Neural progenitor cell (in vitro differentiated cells): ENCODE measurements around the gene DVL1.

Experiments
- EZH2 ChIP-seq: fragments of 200-600 bp; sonication (generic); IDR thresholded peaks from 2 replicates; pipeline ENCODE4 v1.6.1; 2017; ENCODE audit warnings: antibody characterized with exemption, mild to moderate bottlenecking, moderate library complexity
- EZH2phosphoT487 ChIP-seq: fragments of 200-600 bp; sonication (generic); IDR thresholded peaks from 2 replicates; pipeline ENCODE4 v1.6.1; 2017; ENCODE audit warnings: antibody characterized with exemption
- TF ChIP-seq, protein P1 (sequence below): fragments of 200-600 bp; sonication (generic); IDR thresholded peaks from 2 replicates; pipeline ENCODE4 v1.5.1; 2017; ENCODE audit warnings: antibody characterized with exemption, mild to moderate bottlenecking

DNA sequence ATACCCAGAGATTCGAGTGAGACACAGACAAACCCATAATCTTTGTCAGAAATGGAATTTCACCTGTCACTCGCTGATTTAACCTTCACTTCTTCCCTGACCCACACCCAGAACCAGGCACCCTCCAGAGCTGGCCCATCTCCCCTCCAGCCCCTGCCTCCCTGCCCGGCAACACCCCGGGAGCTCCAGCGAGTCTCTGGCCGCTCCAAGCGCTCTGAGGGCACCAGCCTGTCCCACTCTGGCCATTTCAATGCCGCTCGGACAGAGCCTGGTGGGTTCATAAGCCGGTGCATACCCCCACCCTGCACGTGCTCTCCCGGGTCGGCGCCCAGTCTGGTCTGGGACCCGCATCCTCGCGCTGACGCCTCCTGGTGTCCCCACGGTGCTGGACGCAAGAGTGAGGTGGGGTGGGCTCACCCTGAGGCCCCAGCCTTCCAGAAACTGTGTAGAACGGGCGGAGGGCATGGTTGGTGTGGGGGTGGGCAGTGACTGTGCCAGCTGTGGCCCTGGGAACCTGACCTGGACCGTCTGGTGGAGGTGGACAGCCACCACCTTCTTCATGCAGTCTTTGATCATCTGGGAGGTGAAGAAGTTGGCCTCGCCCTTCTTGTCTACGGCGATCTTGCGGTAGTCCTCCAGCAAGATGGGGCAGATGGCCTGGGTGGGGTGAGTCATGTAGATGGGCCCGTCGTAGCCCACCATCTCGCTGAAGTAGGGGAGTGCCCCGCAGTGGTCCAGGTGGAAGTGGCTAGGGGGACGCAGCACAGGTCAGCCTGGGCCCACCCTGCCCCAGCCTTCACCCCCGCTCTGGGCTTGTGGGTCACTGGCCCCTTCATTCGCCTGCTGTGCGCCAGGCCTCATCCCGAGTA lies 30.2 kb downstream of the DVL1 start:
- TF ChIP-seq, protein P1, sequence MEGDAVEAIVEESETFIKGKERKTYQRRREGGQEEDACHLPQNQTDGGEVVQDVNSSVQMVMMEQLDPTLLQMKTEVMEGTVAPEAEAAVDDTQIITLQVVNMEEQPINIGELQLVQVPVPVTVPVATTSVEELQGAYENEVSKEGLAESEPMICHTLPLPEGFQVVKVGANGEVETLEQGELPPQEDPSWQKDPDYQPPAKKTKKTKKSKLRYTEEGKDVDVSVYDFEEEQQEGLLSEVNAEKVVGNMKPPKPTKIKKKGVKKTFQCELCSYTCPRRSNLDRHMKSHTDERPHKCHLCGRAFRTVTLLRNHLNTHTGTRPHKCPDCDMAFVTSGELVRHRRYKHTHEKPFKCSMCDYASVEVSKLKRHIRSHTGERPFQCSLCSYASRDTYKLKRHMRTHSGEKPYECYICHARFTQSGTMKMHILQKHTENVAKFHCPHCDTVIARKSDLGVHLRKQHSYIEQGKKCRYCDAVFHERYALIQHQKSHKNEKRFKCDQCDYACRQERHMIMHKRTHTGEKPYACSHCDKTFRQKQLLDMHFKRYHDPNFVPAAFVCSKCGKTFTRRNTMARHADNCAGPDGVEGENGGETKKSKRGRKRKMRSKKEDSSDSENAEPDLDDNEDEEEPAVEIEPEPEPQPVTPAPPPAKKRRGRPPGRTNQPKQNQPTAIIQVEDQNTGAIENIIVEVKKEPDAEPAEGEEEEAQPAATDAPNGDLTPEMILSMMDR, result no peak
- no peak for TF ChIP-seq EZH2phosphoT487
- no peak for TF ChIP-seq EZH2
